IPS DF 6.9 (cell line): ENCODE data around the gene FUT6.

Source experiments
- DNase-seq: peaks from one replicate; pipeline ENCODE4 v3.0.0-alpha.2; 2013; ENCODE audit warnings: low read depth, low spot score
- H3K27ac ChIP-seq: one replicate; pipeline ENCODE4 v1.5.1; 2013; ENCODE audit warnings: low read length, control low read depth
- H3K27me3 ChIP-seq: 2 replicates; pipeline ENCODE4 v1.6.1; 2013; ENCODE audit warnings: mild to moderate bottlenecking, low read length; ENCODE audit not compliant: control insufficient read depth, insufficient read depth
- H3K36me3 ChIP-seq: 2 replicates; pipeline ENCODE4 v1.6.1; 2013; ENCODE audit warnings: low read length; ENCODE audit not compliant: control insufficient read depth, insufficient read depth
- H3K4me1 ChIP-seq: 2 replicates; pipeline ENCODE4 v1.6.1; 2013; ENCODE audit warnings: low read length; ENCODE audit not compliant: control insufficient read depth, insufficient read depth
- H3K4me3 ChIP-seq: 2 replicates; pipeline ENCODE4 v1.5.1; 2013; ENCODE audit warnings: mild to moderate bottlenecking, low read length
- H3K9me3 ChIP-seq: 2 replicates; pipeline ENCODE4 v1.6.1; 2013; ENCODE audit warnings: low read length, inconsistent platforms; ENCODE audit not compliant: control insufficient read depth, insufficient read depth
- WGBS: extraction: QIAGEN DNeasy Blood & Tissue Kit; methylation state at CpG from one replicate; pipeline ENCODE4 v1.1.7; 2013; ENCODE audit warnings: mixed read lengths, missing lambda C conversion rate; ENCODE audit not compliant: insufficient read length, insufficient coverage; 5-methylcytosine and 5-hydroxymethylcytosine counted together

FUT6 gene

GRCh38 chr19:5838353-5839064, 993 bp downstream of the FUT6 start:
- DNase-seq: no peak
- WGBS: no CpG with 5 or more reads among the region's 20 CpGs
- H3K36me3 ChIP-seq: no peaks in the 10 kb centered on the region
- H3K4me3 ChIP-seq: no peak overlapping the region
- no peaks in the 10 kb centered on the region for H3K27me3 ChIP-seq
- H3K9me3 ChIP-seq: no peaks in the 10 kb centered on the region
- H3K4me1 ChIP-seq: no peaks in the 10 kb centered on the region
- H3K27ac ChIP-seq: no peak overlapping the region

- no peak for DNase-seq
- Histone ChIP-seq H3K9me3 (no peaks in the 10 kb centered on the region), H3K27me3 (no peaks in the 10 kb centered on the region), H3K4me3 (no peak overlapping the region), H3K27ac (no peak overlapping the region), H3K36me3 (no peaks in the 10 kb centered on the region), H3K4me1 (no peaks in the 10 kb centered on the region)
- WGBS: no CpG with 5 or more reads among the region's 15 CpGs
These were observed 1.6 kb downstream of the FUT6 start for GRCh38 chr19:5837761-5838352.

DNA sequence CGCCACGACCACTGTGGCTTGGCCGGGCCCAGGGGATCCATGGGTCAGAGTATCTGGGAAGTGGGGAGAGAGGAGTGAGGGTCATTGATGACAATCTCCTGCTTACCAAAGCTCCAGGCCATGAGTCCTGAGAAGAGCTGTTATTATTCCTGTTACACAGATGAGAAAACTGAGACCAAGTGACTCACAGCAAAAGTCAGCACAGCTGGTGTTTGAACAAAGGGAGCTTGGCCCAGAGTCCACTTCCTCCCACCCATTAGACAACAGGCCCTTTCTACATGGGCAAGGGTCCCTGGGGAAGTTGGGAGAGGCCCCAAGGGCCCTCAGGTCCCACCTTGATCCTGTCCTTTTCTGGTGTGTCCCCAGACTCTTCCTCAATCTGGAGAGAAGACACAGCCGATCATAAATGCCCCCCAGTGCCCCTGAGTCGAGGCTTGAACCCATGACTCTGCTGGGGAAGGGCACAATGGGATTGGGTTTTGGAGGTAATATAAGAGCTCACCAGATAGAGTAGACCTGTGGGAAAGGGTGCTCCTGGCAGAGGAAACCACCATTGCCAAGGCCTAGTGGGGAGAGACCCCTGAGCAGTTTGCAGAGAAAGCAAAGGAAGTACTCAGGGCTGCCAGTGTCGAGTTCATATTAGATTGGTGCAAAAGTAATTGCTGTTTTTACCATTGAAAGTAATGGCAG, 6.8 kb downstream of the FUT6 start:
- Histone ChIP-seq H3K4me1 (no peaks in the 10 kb centered on the region), H3K36me3 (no peaks in the 10 kb centered on the region), H3K9me3 (no peaks in the 10 kb centered on the region), H3K27ac (no peak overlapping the region), H3K27me3 (no peaks in the 10 kb centered on the region), H3K4me3 (no peak overlapping the region)
- no peak for DNase-seq
- no CpG with 5 or more reads among the region's 6 CpGs for WGBS

GRCh38 chr19:5832061-5832460, 7.4 kb downstream of the FUT6 start:
- H3K27ac ChIP-seq: no peak overlapping the region
- no CpG with 5 or more reads among the region's 22 CpGs for WGBS
- no peak for DNase-seq
- H3K4me3 ChIP-seq: no peak overlapping the region
- H3K4me1 ChIP-seq: no peaks in the 10 kb centered on the region
- H3K27me3 ChIP-seq: no peaks in the 10 kb centered on the region
- no peaks in the 10 kb centered on the region for H3K9me3 ChIP-seq
- no peaks in the 10 kb centered on the region for H3K36me3 ChIP-seq

DNA sequence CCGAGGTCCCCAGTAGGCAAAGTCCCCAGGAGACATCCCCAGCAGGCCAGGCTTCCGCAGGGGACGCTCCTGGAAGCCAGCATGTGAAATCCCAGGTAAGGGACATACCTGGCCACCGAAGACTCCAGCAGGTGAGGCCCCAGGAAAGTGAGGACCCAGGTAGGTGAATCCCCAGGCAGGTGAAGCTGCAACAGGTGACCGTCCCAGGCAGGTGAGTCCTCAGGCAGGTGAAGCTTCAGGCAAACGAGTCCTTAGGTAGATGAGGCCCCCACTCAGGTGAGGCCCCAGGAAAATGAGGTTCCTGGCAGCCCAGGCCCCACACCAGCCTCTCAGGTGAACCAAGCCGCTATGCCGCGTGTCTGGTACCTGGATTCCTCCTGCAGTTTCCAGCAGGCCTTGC, 8.3 kb downstream of the FUT6 start:
- no CpG with 5 or more reads among the region's 9 CpGs for WGBS
- H3K27ac ChIP-seq: no peak overlapping the region
- no peaks in the 10 kb centered on the region for H3K36me3 ChIP-seq
- no peaks in the 10 kb centered on the region for H3K9me3 ChIP-seq
- peaks cover 5% of the 10 kb centered on the region for H3K4me1 ChIP-seq
- H3K4me3 ChIP-seq: no peak overlapping the region
- DNase-seq: no peak
- H3K27me3 ChIP-seq: no peaks in the 10 kb centered on the region

- Histone ChIP-seq H3K9me3 (no peaks in the 10 kb centered on the region), H3K4me1 (peaks cover 5% of the 10 kb centered on the region), H3K4me3 (peak overlapping the region; percentile 61; the same call in 1 of the 2 replicates), H3K27me3 (no peaks in the 10 kb centered on the region), H3K36me3 (no peaks in the 10 kb centered on the region), H3K27ac (no peak overlapping the region)
- no CpG with 5 or more reads among the region's 34 CpGs for WGBS
- no peak for DNase-seq
These were observed 9.8 kb downstream of the FUT6 start for GRCh38 chr19:5829567-5830310.

DNA sequence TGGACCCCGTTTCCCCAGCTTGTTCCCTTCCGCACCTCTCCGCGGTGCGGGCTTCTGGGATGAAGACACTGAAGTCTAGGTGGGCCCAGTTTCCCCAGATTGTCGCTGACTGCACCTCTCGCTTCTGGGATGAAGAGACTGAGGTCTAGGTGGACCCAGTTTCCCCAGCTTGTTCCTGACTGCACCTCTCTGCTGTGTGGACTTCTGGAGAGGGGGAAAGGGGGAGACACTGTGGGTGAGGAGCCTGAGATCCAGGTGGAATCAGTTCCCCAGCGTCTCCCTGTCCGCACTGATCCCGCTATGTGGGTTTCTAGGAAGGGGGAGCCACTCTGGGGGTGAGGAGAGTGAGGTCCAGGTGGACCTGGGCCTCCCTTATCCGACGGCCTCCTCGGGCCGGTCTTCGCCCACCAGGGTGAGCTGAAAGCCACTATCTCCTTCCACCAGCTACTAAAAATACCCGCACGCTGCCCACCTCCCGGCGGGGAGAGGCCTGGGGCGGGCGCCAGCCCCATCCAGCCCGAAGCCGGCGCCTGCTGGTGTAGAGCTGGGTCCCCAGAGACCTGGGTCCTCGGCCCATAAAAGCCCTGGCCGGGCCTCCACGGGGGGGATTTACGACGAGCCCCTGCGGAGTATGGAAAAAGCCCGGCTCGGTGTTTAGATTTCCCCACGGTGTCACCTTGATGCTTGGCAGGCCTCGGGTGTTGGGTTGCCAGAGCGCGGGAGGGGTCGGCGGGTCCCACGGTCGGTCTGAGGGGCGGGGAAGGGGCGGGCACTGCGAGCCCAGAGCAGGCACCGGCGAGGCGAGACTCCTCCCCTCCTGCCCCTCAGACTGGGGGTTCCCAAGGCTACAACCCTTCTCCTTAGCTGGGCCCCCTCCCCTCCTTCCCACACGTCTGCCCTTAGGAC, 10.6 kb downstream of the FUT6 start:
- no peak overlapping the region for H3K27ac ChIP-seq
- DNase-seq: no peak
- no CpG with 5 or more reads among the region's 47 CpGs for WGBS

GRCh38 chr19:5827891-5828660, 11.4 kb downstream of the FUT6 start:
- no peak overlapping the region for H3K27ac ChIP-seq

More for the DNA sequence above, 10.6 kb downstream of the FUT6 start:
- H3K4me3 ChIP-seq: peak overlapping the region; percentile 61; the same call in 1 of the 2 replicates
- H3K4me1 ChIP-seq: peaks cover 5% of the 10 kb centered on the region
- H3K9me3 ChIP-seq: no peaks in the 10 kb centered on the region
- no peaks in the 10 kb centered on the region for H3K36me3 ChIP-seq
- no peaks in the 10 kb centered on the region for H3K27me3 ChIP-seq

DNA sequence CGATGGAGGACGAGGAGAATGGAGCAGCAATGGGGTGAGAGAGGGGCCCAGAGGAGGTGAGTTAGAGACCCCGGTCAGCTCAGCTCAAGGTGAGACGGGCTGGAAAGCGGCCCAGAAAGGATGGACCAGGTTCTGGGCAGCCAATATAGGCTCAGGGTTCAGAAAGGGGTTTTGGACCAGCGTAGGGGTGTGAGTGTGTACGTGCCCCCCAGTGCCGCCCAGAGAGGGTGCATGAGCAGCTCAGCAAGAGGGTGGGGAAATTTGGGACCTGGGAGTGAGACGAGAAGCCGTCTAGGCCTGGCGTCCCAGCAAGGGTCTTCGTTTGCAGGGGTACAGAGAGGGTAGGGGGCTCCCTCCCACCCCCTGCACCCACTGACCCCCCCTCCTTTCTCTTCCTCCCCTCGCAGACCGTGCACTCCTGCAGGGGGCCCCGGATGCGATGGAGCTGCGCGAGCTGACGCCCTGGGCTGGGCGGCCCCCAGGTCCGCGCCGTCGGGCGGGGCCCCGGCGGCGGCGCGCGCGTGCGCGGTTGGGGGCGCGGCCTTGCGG, 12.1 kb downstream of the FUT6 start:
- DNase-seq: no peak
- WGBS: no CpG with 5 or more reads among the region's 37 CpGs

More at GRCh38 chr19:5827891-5828660, 11.4 kb downstream of the FUT6 start:
- no peaks in the 10 kb centered on the region for H3K27me3 ChIP-seq
- H3K4me3 ChIP-seq: peak overlapping the region; percentile 61; the same call in 1 of the 2 replicates
- H3K4me1 ChIP-seq: peaks cover 5% of the 10 kb centered on the region
- peak; percentile 73 for DNase-seq
- no CpG with 5 or more reads among the region's 91 CpGs for WGBS
- H3K9me3 ChIP-seq: no peaks in the 10 kb centered on the region
- H3K36me3 ChIP-seq: no peaks in the 10 kb centered on the region

More for the DNA sequence above, 12.1 kb downstream of the FUT6 start:
- H3K9me3 ChIP-seq: no peaks in the 10 kb centered on the region
- no peaks in the 10 kb centered on the region for H3K36me3 ChIP-seq
- H3K27me3 ChIP-seq: no peaks in the 10 kb centered on the region
- H3K4me3 ChIP-seq: peak overlapping the region; percentile 34; the same call in 1 of the 2 replicates
- H3K4me1 ChIP-seq: peaks cover 5% of the 10 kb centered on the region
- no peak overlapping the region for H3K27ac ChIP-seq
